HEK293 (cell line): Measurements from ENCODE around the gene ITSN1.

ENCODE experiments used
- YY1 ChIP-seq: fragments of 450-650 bp; formaldehyde crosslinking; IDR thresholded peaks from 2 replicates; pipeline ENCODE4 v1.5.1; 2018; ENCODE audit warnings: missing biosample characterization, missing genetic modification characterization
- ZNF10 ChIP-seq: fragments of 450-650 bp; formaldehyde crosslinking; IDR thresholded peaks from 2 replicates; pipeline ENCODE4 v1.5.1; 2017; ENCODE audit warnings: missing biosample characterization, missing genetic modification characterization
- ZNF2 ChIP-seq: fragments of 450-650 bp; formaldehyde crosslinking; IDR thresholded peaks from 2 replicates; pipeline ENCODE4 v1.5.1; 2016; ENCODE audit warnings: missing biosample characterization, missing genetic modification characterization
- ZNF549 ChIP-seq: fragments of 450-650 bp; IDR thresholded peaks from 2 replicates; pipeline ENCODE4 v1.5.1; 2018; ENCODE audit warnings: missing biosample characterization, missing genetic modification characterization, mild to moderate bottlenecking, inconsistent platforms, moderate library complexity
- ZNF558 ChIP-seq: fragments of 450-650 bp; formaldehyde crosslinking; IDR thresholded peaks from 2 replicates; pipeline ENCODE4 v1.5.1; 2016; ENCODE audit warnings: missing biosample characterization, missing genetic modification characterization
- TF ChIP-seq, protein P1 (sequence below): fragments of 450-650 bp; formaldehyde crosslinking; IDR thresholded peaks from 2 replicates; pipeline ENCODE4 v1.5.1; 2016; ENCODE audit warnings: missing biosample characterization, missing genetic modification characterization
- TF ChIP-seq, protein P2 (sequence below): fragments of 450-650 bp; formaldehyde crosslinking; conservative IDR thresholded peaks from 2 replicates; pipeline ENCODE4 v1.5.1; 2016; ENCODE audit warnings: low read depth, missing biosample characterization, missing genetic modification characterization

GRCh38 chr21:33642896-33643657 lies 776 bp downstream of the ITSN1 start:
- no peak for TF ChIP-seq ZNF558
- no peak for TF ChIP-seq ZNF549 (tag by site-specific recombination)
- TF ChIP-seq YY1 (tag by site-specific recombination) = no peak
- TF ChIP-seq, protein P1, sequence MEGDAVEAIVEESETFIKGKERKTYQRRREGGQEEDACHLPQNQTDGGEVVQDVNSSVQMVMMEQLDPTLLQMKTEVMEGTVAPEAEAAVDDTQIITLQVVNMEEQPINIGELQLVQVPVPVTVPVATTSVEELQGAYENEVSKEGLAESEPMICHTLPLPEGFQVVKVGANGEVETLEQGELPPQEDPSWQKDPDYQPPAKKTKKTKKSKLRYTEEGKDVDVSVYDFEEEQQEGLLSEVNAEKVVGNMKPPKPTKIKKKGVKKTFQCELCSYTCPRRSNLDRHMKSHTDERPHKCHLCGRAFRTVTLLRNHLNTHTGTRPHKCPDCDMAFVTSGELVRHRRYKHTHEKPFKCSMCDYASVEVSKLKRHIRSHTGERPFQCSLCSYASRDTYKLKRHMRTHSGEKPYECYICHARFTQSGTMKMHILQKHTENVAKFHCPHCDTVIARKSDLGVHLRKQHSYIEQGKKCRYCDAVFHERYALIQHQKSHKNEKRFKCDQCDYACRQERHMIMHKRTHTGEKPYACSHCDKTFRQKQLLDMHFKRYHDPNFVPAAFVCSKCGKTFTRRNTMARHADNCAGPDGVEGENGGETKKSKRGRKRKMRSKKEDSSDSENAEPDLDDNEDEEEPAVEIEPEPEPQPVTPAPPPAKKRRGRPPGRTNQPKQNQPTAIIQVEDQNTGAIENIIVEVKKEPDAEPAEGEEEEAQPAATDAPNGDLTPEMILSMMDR (tag by site-specific recombination) = no peak
- no peak for TF ChIP-seq ZNF10 (tag by site-specific recombination)
- no peak for TF ChIP-seq ZNF2
- TF ChIP-seq, protein P2, sequence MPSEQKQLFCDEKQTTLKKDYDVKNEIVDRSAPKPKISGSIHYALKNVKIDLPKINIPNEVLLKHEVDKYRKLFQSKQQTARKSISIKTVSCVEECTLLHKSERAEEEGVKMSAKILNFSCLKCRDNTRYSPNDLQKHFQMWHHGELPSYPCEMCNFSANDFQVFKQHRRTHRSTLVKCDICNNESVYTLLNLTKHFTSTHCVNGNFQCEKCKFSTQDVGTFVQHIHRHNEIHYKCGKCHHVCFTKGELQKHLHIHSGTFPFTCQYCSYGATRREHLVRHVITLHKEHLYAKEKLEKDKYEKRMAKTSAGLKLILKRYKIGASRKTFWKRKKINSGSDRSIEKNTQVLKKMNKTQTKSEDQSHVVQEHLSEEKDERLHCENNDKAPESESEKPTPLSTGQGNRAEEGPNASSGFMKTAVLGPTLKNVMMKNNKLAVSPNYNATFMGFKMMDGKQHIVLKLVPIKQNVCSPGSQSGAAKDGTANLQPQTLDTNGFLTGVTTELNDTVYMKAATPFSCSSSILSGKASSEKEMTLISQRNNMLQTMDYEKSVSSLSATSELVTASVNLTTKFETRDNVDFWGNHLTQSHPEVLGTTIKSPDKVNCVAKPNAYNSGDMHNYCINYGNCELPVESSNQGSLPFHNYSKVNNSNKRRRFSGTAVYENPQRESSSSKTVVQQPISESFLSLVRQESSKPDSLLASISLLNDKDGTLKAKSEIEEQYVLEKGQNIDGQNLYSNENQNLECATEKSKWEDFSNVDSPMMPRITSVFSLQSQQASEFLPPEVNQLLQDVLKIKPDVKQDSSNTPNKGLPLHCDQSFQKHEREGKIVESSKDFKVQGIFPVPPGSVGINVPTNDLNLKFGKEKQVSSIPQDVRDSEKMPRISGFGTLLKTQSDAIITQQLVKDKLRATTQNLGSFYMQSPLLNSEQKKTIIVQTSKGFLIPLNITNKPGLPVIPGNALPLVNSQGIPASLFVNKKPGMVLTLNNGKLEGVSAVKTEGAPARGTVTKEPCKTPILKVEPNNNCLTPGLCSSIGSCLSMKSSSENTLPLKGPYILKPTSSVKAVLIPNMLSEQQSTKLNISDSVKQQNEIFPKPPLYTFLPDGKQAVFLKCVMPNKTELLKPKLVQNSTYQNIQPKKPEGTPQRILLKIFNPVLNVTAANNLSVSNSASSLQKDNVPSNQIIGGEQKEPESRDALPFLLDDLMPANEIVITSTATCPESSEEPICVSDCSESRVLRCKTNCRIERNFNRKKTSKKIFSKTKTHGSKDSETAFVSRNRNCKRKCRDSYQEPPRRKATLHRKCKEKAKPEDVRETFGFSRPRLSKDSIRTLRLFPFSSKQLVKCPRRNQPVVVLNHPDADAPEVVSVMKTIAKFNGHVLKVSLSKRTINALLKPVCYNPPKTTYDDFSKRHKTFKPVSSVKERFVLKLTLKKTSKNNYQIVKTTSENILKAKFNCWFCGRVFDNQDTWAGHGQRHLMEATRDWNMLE (tag by site-specific recombination) = no peak
